ENCODE results near the gene SDF4. TPM values are rescaled to one million over a fixed set of nuclear protein-coding genes. Genes with fewer than 3 reads are reported as not detected.

SDF4 gene
- total RNA-seq, 2 donors from 2014 or later, result 89.2 to 97.6 TPM

GRCh38 chr1:1240822-1241587 lies 9.2 kb upstream of the SDF4 start:
- H3K9me3 ChIP-seq, result no peaks in the 10 kb centered on the region
- H3K27ac ChIP-seq, result no peak overlapping the region
- WGBS, 2 donors, result 19 to 65% methylated on average over 2 to 21 of the region's 23 CpGs
- H3K27me3 ChIP-seq, result peaks cover 0 to 5% of the 10 kb centered on the region in 2 donors
- no peaks in the 10 kb centered on the region for H3K36me3 ChIP-seq (replicated peaks in 1 of 2; ENCODE audit: insufficient read depth in 1 of 2, low read depth in 2 of 2)
- intact Hi-C loops (cut with DNase I), result no loop called here
- DNase-seq, result no peak
- TF ChIP-seq POLR2A (IDR thresholded peaks at IDR 0.05) (no peak), CTCF (IDR thresholded peaks at IDR 0.05) (no peak)
- H3K4me1 ChIP-seq, result peaks cover 13% of the 10 kb centered on the region
- ATAC-seq, result no peak
- no peak overlapping the region for H3K4me3 ChIP-seq

- DNase-seq (no peak), ATAC-seq (no peak)
- peaks cover 0 to 5% of the 10 kb centered on the region in 2 donors for H3K27me3 ChIP-seq
- H3K4me3 ChIP-seq, result no peak overlapping the region
- no peaks in the 10 kb centered on the region for H3K9me3 ChIP-seq
- H3K4me1 ChIP-seq, result peaks cover 13% of the 10 kb centered on the region
- intact Hi-C loops (cut with DNase I), result no loop called here
- TF ChIP-seq POLR2A (IDR thresholded peaks at IDR 0.05), result no peak
- TF ChIP-seq CTCF (IDR thresholded peaks at IDR 0.05), result no peak
- H3K27ac ChIP-seq, result no peak overlapping the region
- WGBS, 2 donors, result 37% methylated on average over 6 of the region's 11 CpGs; no CpG with 5 or more reads in 1 of the 2 donors
- no peaks in the 10 kb centered on the region for H3K36me3 ChIP-seq (replicated peaks in 1 of 2; ENCODE audit: insufficient read depth in 1 of 2, low read depth in 2 of 2)
Observed at GRCh38 chr1:1240348-1240732, 8.5 kb upstream of the SDF4 start.

GRCh38 chr1:1239614-1240347 lies 8.0 kb upstream of the SDF4 start:
- TF ChIP-seq CTCF (IDR thresholded peaks at IDR 0.05) (no peak), POLR2A (IDR thresholded peaks at IDR 0.05) (no peak)
- Histone ChIP-seq H3K27me3 (peaks cover 0 to 5% of the 10 kb centered on the region in 2 donors), H3K9me3 (no peaks in the 10 kb centered on the region), H3K36me3 (replicated peaks in 1 of 2; ENCODE audit: insufficient read depth in 1 of 2, low read depth in 2 of 2) (no peaks in the 10 kb centered on the region), H3K4me3 (no peak overlapping the region), H3K27ac (no peak overlapping the region), H3K4me1 (peaks cover 13% of the 10 kb centered on the region)
- intact Hi-C loops (cut with DNase I), result no loop called here
- DNase-seq (no peak), ATAC-seq (no peak)
- 39% methylated on average over 30 of the region's 30 CpGs; no CpG with 5 or more reads in 1 of the 2 donors for WGBS, 2 donors

- DNase-seq, result no peak
- TF ChIP-seq CTCF (IDR thresholded peaks at IDR 0.05) (no peak), POLR2A (IDR thresholded peaks at IDR 0.05) (no peak)
- Histone ChIP-seq H3K4me3 (no peak overlapping the region), H3K36me3 (replicated peaks in 1 of 2; ENCODE audit: insufficient read depth in 1 of 2, low read depth in 2 of 2) (no peaks in the 10 kb centered on the region), H3K27ac (no peak overlapping the region), H3K9me3 (no peaks in the 10 kb centered on the region), H3K27me3 (peaks cover 0 to 5% of the 10 kb centered on the region in 2 donors), H3K4me1 (peaks cover 13% of the 10 kb centered on the region)
- 82% methylated on average over 15 of the region's 15 CpGs; no CpG with 5 or more reads in 1 of the 2 donors for WGBS, 2 donors
- intact Hi-C loops (cut with DNase I), result no loop called here
- no peak for ATAC-seq
Observed at GRCh38 chr1:1239227-1239613, 7.4 kb upstream of the SDF4 start.
